ENCODE measurements around the gene TBC1D22A. TPM values are rescaled to one million over a fixed set of nuclear protein-coding genes. Genes with fewer than 3 reads are reported as not detected.

The TBC1D22A gene
- polyA plus RNA-seq, 1 donor (not counting 4 experiments of a cell fraction or from before 2014, with no cell fraction given): 20.9 TPM

DNA sequence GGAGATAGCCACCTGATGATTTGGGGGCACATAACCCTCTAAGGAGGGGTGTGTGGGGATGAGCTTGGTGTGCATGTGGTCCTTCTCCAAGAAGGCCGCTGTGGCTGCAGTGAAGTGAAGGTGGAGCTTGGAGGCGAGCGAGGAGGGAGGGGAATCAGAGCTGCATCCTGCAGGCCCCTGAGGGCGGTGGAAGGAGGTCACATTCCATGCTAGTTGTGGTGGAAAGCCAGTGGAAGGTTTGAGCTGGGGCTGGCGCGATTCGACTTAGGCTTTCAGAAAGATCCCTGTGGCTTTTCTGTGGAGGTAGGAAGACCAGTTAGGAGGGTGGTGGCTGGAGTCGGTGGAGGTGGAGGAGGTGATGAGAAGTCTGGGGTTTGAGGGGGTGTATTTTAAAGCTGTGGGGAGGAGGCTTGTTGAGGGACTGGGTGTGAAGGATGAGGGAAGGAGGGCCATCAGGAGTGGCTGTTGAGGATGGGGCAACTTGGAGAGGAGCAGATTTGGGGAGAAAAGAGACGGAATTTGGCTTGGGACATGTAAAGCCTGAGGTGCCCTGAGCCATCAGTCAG is 62.0 kb downstream of the TBC1D22A start:
- Histone ChIP-seq H3K27me3 (ENCODE audit: control insufficient read depth, extremely low read depth, insufficient read depth, low read length) (no peaks in the 10 kb centered on the region), H3K4me2 (ENCODE audit: control insufficient read depth, extremely low read depth, insufficient read depth, low read depth, low read length) (no peak overlapping the region), H3K4me3 (ENCODE audit: control insufficient read depth in 2 of 3, extremely low read depth in 1 of 3, insufficient read depth in 2 of 3, low read depth in 1 of 3, low read length in 3 of 3) (no peak overlapping the region), H4K20me1 (ENCODE audit: control insufficient read depth, extremely low read depth, insufficient read depth, low read length) (no peaks in the 10 kb centered on the region), H3K9me3 (ENCODE audit: control insufficient read depth, low read depth, low read length) (no peaks in the 10 kb centered on the region), H3K4me1 (ENCODE audit: control insufficient read depth, extremely low read depth, insufficient read depth, low read length) (peaks cover 13% of the 10 kb centered on the region), H3K79me2 (ENCODE audit: control insufficient read depth, insufficient read depth, low read length) (peaks cover 51% of the 10 kb centered on the region), H2AFZ (ENCODE audit: control insufficient read depth, low read length) (no peak overlapping the region), H3K27ac (ENCODE audit: control insufficient read depth, insufficient read depth, low read length) (no peak overlapping the region), H3K9ac (ENCODE audit: control insufficient read depth, extremely low read depth, insufficient read depth, low read length) (no peak overlapping the region), H3K9me1 (ENCODE audit: control insufficient read depth, extremely low read depth, insufficient read depth, low read length) (peaks cover 2% of the 10 kb centered on the region), H3K36me3 (ENCODE audit: control insufficient read depth in 2 of 2, extremely low read depth in 1 of 2, insufficient read depth in 2 of 2, low read length in 2 of 2) (peaks cover 1 to 5% of the 10 kb centered on the region in 2 experiments)
- DNase-seq (ENCODE audit: low read depth, low spot score): no peak
- no peak for TF ChIP-seq EZH2 (IDR thresholded peaks at IDR 0.05; ENCODE audit: low read length)
- TF ChIP-seq, protein P1, sequence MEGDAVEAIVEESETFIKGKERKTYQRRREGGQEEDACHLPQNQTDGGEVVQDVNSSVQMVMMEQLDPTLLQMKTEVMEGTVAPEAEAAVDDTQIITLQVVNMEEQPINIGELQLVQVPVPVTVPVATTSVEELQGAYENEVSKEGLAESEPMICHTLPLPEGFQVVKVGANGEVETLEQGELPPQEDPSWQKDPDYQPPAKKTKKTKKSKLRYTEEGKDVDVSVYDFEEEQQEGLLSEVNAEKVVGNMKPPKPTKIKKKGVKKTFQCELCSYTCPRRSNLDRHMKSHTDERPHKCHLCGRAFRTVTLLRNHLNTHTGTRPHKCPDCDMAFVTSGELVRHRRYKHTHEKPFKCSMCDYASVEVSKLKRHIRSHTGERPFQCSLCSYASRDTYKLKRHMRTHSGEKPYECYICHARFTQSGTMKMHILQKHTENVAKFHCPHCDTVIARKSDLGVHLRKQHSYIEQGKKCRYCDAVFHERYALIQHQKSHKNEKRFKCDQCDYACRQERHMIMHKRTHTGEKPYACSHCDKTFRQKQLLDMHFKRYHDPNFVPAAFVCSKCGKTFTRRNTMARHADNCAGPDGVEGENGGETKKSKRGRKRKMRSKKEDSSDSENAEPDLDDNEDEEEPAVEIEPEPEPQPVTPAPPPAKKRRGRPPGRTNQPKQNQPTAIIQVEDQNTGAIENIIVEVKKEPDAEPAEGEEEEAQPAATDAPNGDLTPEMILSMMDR (optimal IDR thresholded peaks at IDR 0.05 in 1 of 3, IDR thresholded peaks at IDR 0.05 in 1 of 3, conservative IDR thresholded peaks at IDR 0.05 in 1 of 3; ENCODE audit: extremely low read depth in 1 of 3, insufficient read depth in 2 of 3, low read length in 3 of 3): no peak
- dilution Hi-C loops (cut with MboI; ENCODE audit: extremely low pct_ligation_motif_present, low sequenced_read_pairs): no loop called here
- no peak for FAIRE-seq

- H3K9me3 ChIP-seq (ENCODE audit: control insufficient read depth, low read depth, low read length): no peaks in the 10 kb centered on the region
- no peak overlapping the region for H3K4me2 ChIP-seq (ENCODE audit: control insufficient read depth, extremely low read depth, insufficient read depth, low read depth, low read length)
- peaks cover 1 to 5% of the 10 kb centered on the region in 2 experiments for H3K36me3 ChIP-seq (ENCODE audit: control insufficient read depth in 2 of 2, extremely low read depth in 1 of 2, insufficient read depth in 2 of 2, low read length in 2 of 2)
- no peak overlapping the region for H2AFZ ChIP-seq (ENCODE audit: control insufficient read depth, low read length)
- H3K79me2 ChIP-seq (ENCODE audit: control insufficient read depth, insufficient read depth, low read length): peaks cover 52% of the 10 kb centered on the region
- FAIRE-seq (no peak), DNase-seq (ENCODE audit: low read depth, low spot score) (no peak)
- no peak overlapping the region for H3K9ac ChIP-seq (ENCODE audit: control insufficient read depth, extremely low read depth, insufficient read depth, low read length)
- H3K27ac ChIP-seq (ENCODE audit: control insufficient read depth, insufficient read depth, low read length): no peak overlapping the region
- H3K9me1 ChIP-seq (ENCODE audit: control insufficient read depth, extremely low read depth, insufficient read depth, low read length): peaks cover 2% of the 10 kb centered on the region
- H3K4me3 ChIP-seq (ENCODE audit: control insufficient read depth in 2 of 3, extremely low read depth in 1 of 3, insufficient read depth in 2 of 3, low read depth in 1 of 3, low read length in 3 of 3): no peak overlapping the region
- dilution Hi-C loops (cut with MboI; ENCODE audit: extremely low pct_ligation_motif_present, low sequenced_read_pairs): no loop called here
- H4K20me1 ChIP-seq (ENCODE audit: control insufficient read depth, extremely low read depth, insufficient read depth, low read length): no peaks in the 10 kb centered on the region
- no peaks in the 10 kb centered on the region for H3K27me3 ChIP-seq (ENCODE audit: control insufficient read depth, extremely low read depth, insufficient read depth, low read length)
- H3K4me1 ChIP-seq (ENCODE audit: control insufficient read depth, extremely low read depth, insufficient read depth, low read length): peaks cover 20% of the 10 kb centered on the region
- TF ChIP-seq EZH2 (IDR thresholded peaks at IDR 0.05; ENCODE audit: low read length): no peak
- TF ChIP-seq, protein P1 (optimal IDR thresholded peaks at IDR 0.05 in 1 of 3, IDR thresholded peaks at IDR 0.05 in 1 of 3, conservative IDR thresholded peaks at IDR 0.05 in 1 of 3; ENCODE audit: extremely low read depth in 1 of 3, insufficient read depth in 2 of 3, low read length in 3 of 3): no peak
Measured at GRCh38 chr22:46824980-46825544, 62.6 kb downstream of the TBC1D22A start.

Data from keratinocyte (primary cell).